Epithelial cell of proximal tubule (primary cell): Measurements from ENCODE around the gene NFKB2. TPM values are rescaled to one million over a fixed set of nuclear protein-coding genes. Genes with fewer than 3 reads are reported as not detected.

ENCODE experiments used
- DNase-seq: peaks from one replicate; pipeline ENCODE4 v3.0.0-alpha.2; 2011; ENCODE audit warnings: low read depth
- H3K4me3 ChIP-seq: 2 replicates; pipeline ENCODE4 v1.5.1; 2011; ENCODE audit warnings: low read depth, mild to moderate bottlenecking, low read length
- CTCF ChIP-seq: conservative IDR thresholded peaks from 2 replicates; pipeline ENCODE4 v1.5.1; 2012; ENCODE audit warnings: low read depth, mild to moderate bottlenecking, low read length
- total RNA-seq: library from RNA; depleted of rRNA; stranded (reverse); fragments of >200 nt; gene quantifications from 2 replicates; pipeline ENCODE4 v1.2.3, GENCODE V29; 2015

NFKB2 gene
- total RNA-seq, 1 donor from 2014 or later = 84.9 TPM

- H3K4me3 ChIP-seq = no peak overlapping the region
- no peak for DNase-seq
- TF ChIP-seq CTCF = no peak
These were observed 28.0 kb downstream of the NFKB2 start for GRCh38 chr10:102423372-102423968.

- no peak for TF ChIP-seq CTCF
- H3K4me3 ChIP-seq = no peak overlapping the region
- DNase-seq = no peak
These were observed 28.6 kb downstream of the NFKB2 start for GRCh38 chr10:102424145-102424544.

GRCh38 chr10:102424916-102425315 is 29.4 kb downstream of the NFKB2 start:
- no peak for DNase-seq
- H3K4me3 ChIP-seq = no peak overlapping the region
- TF ChIP-seq CTCF = no peak

- no peak for DNase-seq
- no peak overlapping the region for H3K4me3 ChIP-seq
- no peak for TF ChIP-seq CTCF
These were observed 29.9 kb downstream of the NFKB2 start for GRCh38 chr10:102425444-102425843.

- DNase-seq = no peak
- no peak for TF ChIP-seq CTCF
- no peak overlapping the region for H3K4me3 ChIP-seq
These were observed 31.3 kb downstream of the NFKB2 start for GRCh38 chr10:102426803-102427287.

GRCh38 chr10:102429468-102429867 is 34.0 kb downstream of the NFKB2 start:
- DNase-seq = no peak
- no peak overlapping the region for H3K4me3 ChIP-seq
- no peak for TF ChIP-seq CTCF

- no peak for TF ChIP-seq CTCF
- H3K4me3 ChIP-seq = peak overlapping the region; percentile 95
- DNase-seq = no peak
These were observed 36.1 kb downstream of the NFKB2 start for GRCh38 chr10:102431452-102432124.
